HepG2 (cell line): ENCODE data around the gene KMT2A. TPM values are rescaled to one million over a fixed set of nuclear protein-coding genes. Genes with fewer than 3 reads are reported as not detected.

ENCODE experiments used
- CEBPB ChIP-seq: IDR thresholded peaks from 2 replicates; pipeline ENCODE4 v1.6.1; 2011; ENCODE audit warnings: low read depth, low read length, improper control_type of control experiment, borderline replicate concordance
- DMTF1 ChIP-seq: sonication (generic); formaldehyde crosslinking; IDR thresholded peaks from 2 replicates; pipeline ENCODE4 v1.4.0; 2020; ENCODE audit warnings: mild to moderate bottlenecking, missing genetic modification reagents
- EP300 ChIP-seq, 3 experiments: sonication (generic) in 1 of 3; formaldehyde crosslinking in 1 of 3; IDR thresholded peaks; 2 replicates each; pipeline versions ENCODE4 v1.5.1 to v1.6.1; 2011 to 2020; ENCODE audit warnings: low read depth in 2 of 3, low read length in 2 of 3, borderline replicate concordance in 1 of 3, improper control_type of control experiment in 1 of 3, mild to moderate bottlenecking in 1 of 3, missing genetic modification reagents in 1 of 3, moderate library complexity in 1 of 3
- HBP1 ChIP-seq: IDR thresholded peaks from 2 replicates; pipeline ENCODE4 v1.6.1; 2016; ENCODE audit warnings: low read depth, control low read depth
- HOXA7 ChIP-seq: sonication (generic); formaldehyde crosslinking; IDR thresholded peaks from 2 replicates; pipeline ENCODE4 v1.8.1; 2022; ENCODE audit warnings: mild to moderate bottlenecking, missing genetic modification reagents, moderate library complexity
- MLLT10 ChIP-seq: sonication (generic); formaldehyde crosslinking; IDR thresholded peaks from 2 replicates; pipeline ENCODE4 v1.4.0; 2020; ENCODE audit warnings: missing genetic modification reagents
- MLXIP ChIP-seq: sonication (generic); formaldehyde crosslinking; IDR thresholded peaks from 2 replicates; pipeline ENCODE4 v1.9.0; 2021; ENCODE audit warnings: missing genetic modification reagents, borderline replicate concordance
- ZNF530 ChIP-seq: sonication (generic); formaldehyde crosslinking; IDR thresholded peaks from 2 replicates; pipeline ENCODE4 v1.5.0; 2020; ENCODE audit warnings: low read depth, mild to moderate bottlenecking, missing genetic modification reagents
- polyA plus RNA-seq, 8 experiments: library from polyadenylated mRNA; depleted of rRNA in 3 of 8; stranded (reverse) in 7 of 8; unstranded in 1 of 8; fragments of >200 nt; fragmentation: Illumina TruSeq in 4 of 8; extraction: Trizol in 4 of 8; gene quantifications; 2 replicates each; pipeline versions ENCODE4 v1.2.1 to v1.2.3, GENCODE V29; 2011 to 2016; ENCODE audit warnings: low read depth in 4 of 8, missing spikeins in 1 of 8, mixed read lengths in 1 of 8; ENCODE audit not compliant: insufficient read depth in 1 of 8
- total RNA-seq, 5 experiments: library from RNA; depleted of rRNA; stranded (reverse); fragments of >200 nt; fragmentation: Illumina TruSeq; extraction: Trizol; gene quantifications; 2 replicates each; pipeline ENCODE4 v1.2.3, GENCODE V29; 2016; ENCODE audit warnings: low read depth in 1 of 5

KMT2A gene
- total and polyA plus RNA-seq, 2 of the 13 experiments (the other 11 are each of a cell fraction or from before 2014, with no cell fraction given) = 12.4 to 20.0 TPM

GRCh38 chr11:118535261-118535660, 99.0 kb downstream of the KMT2A start (continued):
- TF ChIP-seq MLXIP (CRISPR knock-in tag) = no peak
- no peak for TF ChIP-seq HBP1 (CRISPR knock-in tag)
- no peak for TF ChIP-seq DMTF1 (CRISPR knock-in tag)
- TF ChIP-seq MLLT10 (CRISPR knock-in tag) = no peak
- no peak for TF ChIP-seq HOXA7 (CRISPR knock-in tag)
- TF ChIP-seq EP300 (IDR thresholded peaks at IDR 0.05; ENCODE audit: low read depth in 2 of 2, low read length in 2 of 2) = no peak
- TF ChIP-seq EP300 (CRISPR knock-in tag; IDR thresholded peaks at IDR 0.05; ENCODE audit: borderline replicate concordance) = no peak
- no peak for TF ChIP-seq ZNF530 (CRISPR knock-in tag)
- TF ChIP-seq CEBPB = no peak
